BLaER1 treated with 17β-estradiol and CSF1 and Interleukin-3, amounts not matched to agents 10 nM and 100 nM (cell line): ENCODE results near the gene LZTS3.
"Not testable (repeated sequence)": the region's sequence is repeated elsewhere in the genome, so short reads cannot be mapped to it uniquely, and the experiment has no call there.

Source experiments
- H3K27ac ChIP-seq, 11 experiments: shearing (Covaris generic); formaldehyde crosslinking; 2 replicates each; pipeline ENCODE4 v1.8.1; 2022
- H3K27me3 ChIP-seq, 11 experiments: shearing (Covaris generic); formaldehyde crosslinking; 2 replicates each; pipeline ENCODE4 v1.8.1; 2022
- H3K36me3 ChIP-seq, 11 experiments: shearing (Covaris generic); formaldehyde crosslinking; 2 replicates each; pipeline ENCODE4 v1.8.1; 2022
- H3K4me1 ChIP-seq, 10 experiments: shearing (Covaris generic); formaldehyde crosslinking; 2 replicates each; pipeline ENCODE4 v1.8.1; 2022
- H3K4me2 ChIP-seq, 11 experiments: shearing (Covaris generic); formaldehyde crosslinking; 2 replicates each; pipeline ENCODE4 v1.8.1; 2022
- H3K4me3 ChIP-seq, 10 experiments: shearing (Covaris generic); formaldehyde crosslinking; 2 replicates each; pipeline ENCODE4 v1.8.1; 2022
- H3K9ac ChIP-seq, 11 experiments: shearing (Covaris generic); formaldehyde crosslinking; 2 replicates each; pipeline ENCODE4 v1.8.1; 2022
- H3K9me3 ChIP-seq, 11 experiments: shearing (Covaris generic); formaldehyde crosslinking; replicated peaks in 1 of 11; 2 replicates each; pipeline ENCODE4 v1.8.1; 2022
- H4K20me1 ChIP-seq, 11 experiments: shearing (Covaris generic); formaldehyde crosslinking; 2 replicates each; pipeline ENCODE4 v1.8.1; 2022
- Cebpa-rat ChIP-seq, 11 experiments: shearing (Covaris generic); IDR thresholded peaks; 2 replicates each; pipeline ENCODE4 v1.8.1; 2022

LZTS3 gene

DNA sequence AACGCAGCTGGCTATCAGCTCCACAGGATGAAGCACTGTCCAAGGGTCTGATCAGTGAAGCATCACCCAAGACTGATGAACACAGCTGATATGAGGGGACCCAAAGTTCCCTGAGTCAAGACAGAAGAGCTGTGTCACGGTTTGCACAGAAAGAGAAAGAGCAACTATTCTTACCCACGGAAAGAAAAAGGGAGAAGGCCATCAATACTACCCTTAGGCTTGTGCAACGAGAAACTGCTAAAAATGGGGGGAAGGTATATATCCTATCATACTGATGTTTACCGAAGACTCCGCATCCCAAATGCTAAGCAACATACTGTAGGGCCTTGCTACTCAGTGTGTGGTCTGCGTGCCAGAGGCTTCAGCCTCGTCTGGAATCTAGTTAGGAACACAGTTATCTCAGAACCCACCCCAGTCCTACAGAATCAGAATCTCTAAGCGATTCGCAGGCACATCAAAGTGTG is 14.3 kb downstream of the LZTS3 start:
- peaks cover 48 to 56% (median 55%) of the 10 kb centered on the region in 11 experiments for H4K20me1 ChIP-seq

DNA sequence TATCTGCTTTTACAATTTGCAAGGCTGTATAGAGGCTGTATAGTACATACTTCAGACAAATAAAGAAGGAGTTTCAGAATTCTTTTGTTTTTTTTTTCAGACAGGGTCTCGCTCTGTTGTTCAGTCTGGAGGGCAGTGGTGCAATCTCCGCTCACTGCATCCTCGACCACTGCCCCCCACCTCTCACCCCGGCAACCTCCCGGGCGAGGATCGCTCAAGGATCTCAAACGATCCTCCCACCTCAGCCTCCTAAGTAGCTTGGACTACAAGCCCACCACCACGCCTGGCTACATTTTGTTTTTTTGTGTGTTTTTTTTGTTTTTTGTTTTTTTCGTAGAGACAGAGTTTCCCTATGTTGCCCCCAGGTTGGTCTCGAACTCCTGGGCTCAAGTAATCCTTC is 15.5 kb downstream of the LZTS3 start:
- Histone ChIP-seq H3K36me3 (peaks cover 21 to 40% (median 29%) of the 10 kb centered on the region in 11 experiments), H3K27me3 (no peaks in the 10 kb centered on the region), H4K20me1 (peaks cover 60 to 68% (median 67%) of the 10 kb centered on the region in 11 experiments), H3K4me2 (peak overlapping the region; percentile 93 to 100 (median 97)), H3K27ac (peak overlapping the region in 9 of 11 experiments; percentile 22 to 97 (median 90); a peak in 15 of 22 replicates), H3K9ac (peak overlapping the region; percentile 88 to 99 (median 96); a peak in 21 of 22 replicates), H3K9me3 (no peaks in the 10 kb centered on the region), H3K4me1 (peaks cover 46 to 69% (median 57%) of the 10 kb centered on the region in 10 experiments), H3K4me3 (peak overlapping the region; percentile 75 to 98 (median 84); a peak in 18 of 20 replicates)
- TF ChIP-seq Cebpa-rat (IDR thresholded peaks at IDR 0.05), result no peak

More for the DNA sequence above, 14.3 kb downstream of the LZTS3 start:
- Histone ChIP-seq H3K9ac (peak overlapping the region; percentile 88 to 99 (median 96)), H3K4me2 (peak overlapping the region; percentile 93 to 100 (median 97)), H3K27ac (peak overlapping the region; percentile 85 to 97 (median 95)), H3K4me1 (peaks cover 45 to 77% (median 64%) of the 10 kb centered on the region in 10 experiments), H3K4me3 (peak overlapping the region; percentile 75 to 98 (median 84)), H3K27me3 (no peaks in the 10 kb centered on the region), H3K36me3 (peaks cover 14 to 28% (median 19%) of the 10 kb centered on the region in 11 experiments), H3K9me3 (no peaks in the 10 kb centered on the region)
- TF ChIP-seq Cebpa-rat (IDR thresholded peaks at IDR 0.05), result no peak

DNA sequence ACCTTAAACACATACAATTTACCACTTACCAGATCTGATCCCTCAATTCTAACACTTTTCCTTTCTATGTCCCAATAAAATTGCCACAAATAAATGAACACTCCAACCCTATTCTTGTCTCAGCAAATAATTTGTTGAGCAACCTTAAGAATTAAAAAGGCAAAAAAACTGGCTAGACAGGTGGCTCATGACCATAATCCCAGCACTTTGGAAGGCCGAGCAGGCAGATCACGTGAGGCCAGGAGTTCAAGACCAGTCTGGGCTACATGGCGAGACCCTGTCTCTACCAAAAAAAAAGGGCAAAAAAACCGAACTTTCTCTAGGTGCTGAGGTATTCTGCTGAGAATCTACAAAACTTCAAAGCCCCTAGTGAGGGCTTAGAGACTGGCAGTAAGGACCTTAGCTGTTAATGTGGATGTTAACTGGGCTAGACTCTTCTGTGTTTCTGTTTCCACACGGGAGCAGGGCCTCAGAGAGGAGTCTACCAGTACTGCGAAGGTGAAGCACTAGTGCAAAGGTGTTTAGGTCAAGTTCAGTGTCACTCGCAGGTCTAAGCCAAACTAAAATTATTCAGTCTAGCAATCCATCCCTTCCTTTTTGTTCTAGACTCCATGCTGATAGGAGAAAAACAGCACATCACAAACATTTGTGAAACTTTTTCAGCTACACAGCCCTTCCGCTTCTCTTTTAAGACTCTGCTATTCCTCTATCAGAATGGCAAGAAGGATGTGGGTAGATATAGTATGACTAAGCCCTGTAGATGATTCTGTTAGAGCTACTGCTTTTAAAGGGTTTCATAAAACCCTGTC is 16.3 kb downstream of the LZTS3 start:
- H3K27ac ChIP-seq, result peak overlapping the region in 9 of 11 experiments; percentile 6 to 97 (median 90); a peak in 16 of 22 replicates
- H4K20me1 ChIP-seq, result peaks cover 68 to 76% (median 75%) of the 10 kb centered on the region in 11 experiments
- H3K27me3 ChIP-seq, result no peaks in the 10 kb centered on the region
- no peak for TF ChIP-seq Cebpa-rat (IDR thresholded peaks at IDR 0.05)
- H3K9ac ChIP-seq, result peak overlapping the region; percentile 45 to 99 (median 95); a peak in 20 of 22 replicates
- peaks cover 54 to 69% (median 59%) of the 10 kb centered on the region in 10 experiments for H3K4me1 ChIP-seq
- H3K9me3 ChIP-seq, result no peaks in the 10 kb centered on the region
- H3K4me2 ChIP-seq, result peak overlapping the region; percentile 93 to 100 (median 97)
- peak overlapping the region in 6 of 10 experiments; percentile 13 to 90 (median 82); a peak in 10 of 20 replicates for H3K4me3 ChIP-seq
- H3K36me3 ChIP-seq, result peaks cover 24 to 44% (median 35%) of the 10 kb centered on the region in 11 experiments

DNA sequence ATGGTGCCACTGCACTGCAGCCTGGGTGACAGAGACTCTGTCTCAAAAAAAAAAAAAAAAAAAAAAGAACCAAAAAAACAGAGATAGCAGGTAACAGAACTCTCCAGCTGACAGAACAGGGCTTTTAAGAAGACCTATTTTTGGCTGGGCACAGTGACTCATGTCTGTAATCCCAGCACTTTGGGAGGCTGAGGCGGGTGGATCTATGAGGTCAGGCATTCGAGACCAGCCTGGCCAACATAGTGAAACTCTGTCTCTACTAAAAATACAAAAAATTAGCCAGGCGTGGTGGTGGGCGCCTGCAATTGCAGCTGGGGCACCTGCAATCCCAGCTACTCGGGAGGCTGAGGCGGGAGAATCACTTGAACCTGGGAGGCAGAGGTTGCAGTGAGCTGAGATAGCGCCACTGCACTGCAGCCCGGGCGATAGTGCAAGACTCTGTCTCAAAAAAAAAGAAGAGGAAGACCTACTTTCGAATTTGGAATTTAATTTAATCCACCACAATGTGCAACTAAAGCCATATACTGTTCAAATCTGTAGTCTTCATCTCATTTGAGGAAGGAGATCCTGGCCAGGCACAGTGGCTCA is 21.2 kb downstream of the LZTS3 start:
- H3K27ac ChIP-seq, H3K27me3 ChIP-seq, H3K9ac ChIP-seq, H3K4me3 ChIP-seq, H3K9me3 ChIP-seq: not testable (repeated sequence)
- Histone ChIP-seq H3K4me1 (peaks cover 29 to 44% (median 33%) of the 10 kb centered on the region in 10 experiments), H3K36me3 (peaks cover 65 to 93% (median 77%) of the 10 kb centered on the region in 11 experiments), H4K20me1 (peaks cover 100% of the 10 kb centered on the region in 11 experiments), H3K4me2 (peak overlapping the region in 7 of 11 experiments; percentile 5 to 25 (median 20); a peak in 6 of 22 replicates)

DNA sequence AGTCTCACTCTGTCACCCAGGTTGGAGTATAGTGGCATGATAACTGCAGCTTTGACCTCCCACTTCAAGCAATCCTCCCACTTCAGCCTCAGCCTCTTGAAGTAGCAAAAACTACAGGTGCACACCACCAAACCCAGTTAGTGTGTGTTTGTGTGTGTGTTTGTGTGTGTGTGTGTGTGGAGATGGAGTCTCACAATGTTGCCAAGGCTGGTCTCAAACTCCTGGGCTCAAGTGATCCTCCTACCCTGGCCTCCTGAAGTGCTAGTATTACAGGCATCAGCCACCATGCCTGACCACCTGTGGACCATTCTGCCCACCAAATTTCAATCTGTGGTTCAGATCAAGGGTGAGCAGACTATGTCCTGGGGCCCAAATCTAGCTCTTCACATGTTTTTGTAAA is 22.4 kb downstream of the LZTS3 start:
- H3K9me3 ChIP-seq, result peaks cover 0 to 2% (median 0%) of the 10 kb centered on the region in 11 experiments; a peak in 4 of 22 replicates
- peaks cover 17 to 32% (median 21%) of the 10 kb centered on the region in 10 experiments for H3K4me1 ChIP-seq
- H3K9ac ChIP-seq, result no peak overlapping the region
- H4K20me1 ChIP-seq, result peaks cover 95 to 100% (median 100%) of the 10 kb centered on the region in 11 experiments
- no peak for TF ChIP-seq Cebpa-rat (IDR thresholded peaks at IDR 0.05)
- no peak overlapping the region for H3K4me3 ChIP-seq
- H3K36me3 ChIP-seq, result peaks cover 75 to 99% (median 85%) of the 10 kb centered on the region in 11 experiments
- H3K27me3 ChIP-seq, result no peaks in the 10 kb centered on the region; a peak in 1 of 22 replicates
- no peak overlapping the region for H3K27ac ChIP-seq
- H3K4me2 ChIP-seq, result no peak overlapping the region

DNA sequence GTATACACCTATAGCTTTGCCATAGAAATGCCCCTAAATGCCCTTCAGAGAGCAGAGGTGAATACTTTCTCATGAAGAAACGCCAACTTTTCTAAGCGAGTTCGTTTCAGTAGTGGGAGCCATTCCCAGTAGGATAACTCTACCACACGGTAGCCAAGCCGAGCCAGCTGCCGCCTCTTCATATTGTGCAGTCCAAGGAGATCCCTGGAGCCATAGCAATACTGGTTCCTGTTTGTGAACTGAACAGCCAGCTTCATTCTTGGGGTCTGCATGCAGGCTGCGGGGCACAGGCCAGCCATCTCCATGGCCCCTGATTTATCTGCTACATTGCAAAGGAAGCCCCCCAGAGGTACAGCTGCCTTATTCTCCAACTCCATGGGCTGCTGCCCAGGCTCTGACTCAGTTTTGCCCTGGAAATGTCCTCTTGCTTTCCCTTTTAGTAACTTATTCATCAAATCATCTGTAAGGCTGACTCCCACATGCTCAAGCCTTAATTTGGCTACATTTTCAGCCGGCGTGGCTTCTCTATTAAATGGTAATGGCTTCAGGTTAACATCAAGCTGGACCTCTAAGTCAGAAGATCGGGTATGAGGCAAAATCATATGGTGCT is 26.5 kb downstream of the LZTS3 start:
- Histone ChIP-seq H3K36me3 (peaks cover 80 to 99% (median 91%) of the 10 kb centered on the region in 11 experiments), H4K20me1 (peaks cover 69 to 100% (median 89%) of the 10 kb centered on the region in 11 experiments)

DNA sequence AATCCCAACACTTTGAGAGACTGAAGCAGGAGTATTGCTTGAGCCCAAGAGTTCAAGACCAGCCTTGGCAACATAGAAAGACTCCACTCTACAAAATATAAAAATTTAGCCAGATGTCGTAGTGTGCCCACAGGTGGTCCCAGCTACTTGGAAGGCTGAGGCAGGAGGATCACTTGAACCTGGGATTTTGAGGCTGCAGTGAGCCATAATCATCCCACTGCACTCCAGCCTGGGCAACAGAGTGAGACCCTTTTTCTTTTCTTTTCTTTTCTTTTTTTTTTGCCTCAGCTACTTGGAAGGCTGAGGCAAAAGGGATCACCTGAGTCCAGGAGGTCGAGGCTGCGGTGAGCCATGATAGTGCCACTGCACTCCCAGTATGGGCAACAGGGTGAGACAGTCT is 31.6 kb downstream of the LZTS3 start:
- Histone ChIP-seq H4K20me1 (peaks cover 45 to 100% (median 84%) of the 10 kb centered on the region in 11 experiments), H3K27ac (no peak overlapping the region)
- TF ChIP-seq Cebpa-rat (IDR thresholded peaks at IDR 0.05), result no peak

More for the DNA sequence above, 26.5 kb downstream of the LZTS3 start:
- H3K4me3 ChIP-seq, result no peak overlapping the region
- no peak overlapping the region for H3K9ac ChIP-seq
- H3K4me1 ChIP-seq, result peaks cover 0 to 3% (median 1%) of the 10 kb centered on the region in 10 experiments; a peak in 8 of 20 replicates
- H3K27me3 ChIP-seq, result no peaks in the 10 kb centered on the region; a peak in 1 of 22 replicates
- no peak for TF ChIP-seq Cebpa-rat (IDR thresholded peaks at IDR 0.05)
- H3K9me3 ChIP-seq, result peaks cover 19 to 37% (median 28%) of the 10 kb centered on the region in 11 experiments
- no peak overlapping the region for H3K4me2 ChIP-seq
- no peak overlapping the region for H3K27ac ChIP-seq

DNA sequence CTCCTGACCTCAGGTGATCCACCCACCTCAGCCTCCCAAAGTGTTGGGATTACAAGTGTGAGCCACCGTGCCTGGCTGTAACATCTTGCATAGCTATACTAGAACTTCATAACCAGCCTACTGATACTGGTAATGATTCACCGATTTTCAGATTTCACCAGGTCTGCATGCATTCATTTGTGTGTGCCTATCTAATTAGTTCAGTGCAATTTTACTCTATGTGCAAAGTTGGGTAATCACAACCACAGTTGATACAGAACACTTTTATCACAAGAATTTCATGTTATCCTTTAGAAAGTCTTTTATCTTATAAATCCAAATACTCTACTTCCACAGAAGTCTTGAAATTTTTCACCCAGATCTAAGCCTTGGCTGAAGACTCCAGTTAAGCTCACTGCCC is 35.9 kb downstream of the LZTS3 start:
- Histone ChIP-seq H3K9ac (no peak overlapping the region), H3K4me2 (no peak overlapping the region), H3K9me3 (peaks cover 0 to 2% (median 0%) of the 10 kb centered on the region in 11 experiments; a peak in 1 of 22 replicates), H3K27ac (no peak overlapping the region), H3K4me1 (peaks cover 0 to 10% (median 0%) of the 10 kb centered on the region in 10 experiments; a peak in 1 of 20 replicates), H3K27me3 (no peaks in the 10 kb centered on the region), H4K20me1 (peaks cover 35 to 100% (median 75%) of the 10 kb centered on the region in 11 experiments; a peak in 19 of 22 replicates), H3K36me3 (peaks cover 4 to 52% (median 9%) of the 10 kb centered on the region in 11 experiments; a peak in 12 of 22 replicates), H3K4me3 (no peak overlapping the region)
- no peak for TF ChIP-seq Cebpa-rat (IDR thresholded peaks at IDR 0.05)

More for the DNA sequence above, 31.6 kb downstream of the LZTS3 start:
- Histone ChIP-seq H3K27me3 (no peaks in the 10 kb centered on the region; a peak in 1 of 22 replicates), H3K9me3 (peaks cover 19 to 37% (median 28%) of the 10 kb centered on the region in 11 experiments), H3K9ac (no peak overlapping the region), H3K4me2 (no peak overlapping the region), H3K4me3 (no peak overlapping the region), H3K36me3 (peaks cover 40 to 81% (median 50%) of the 10 kb centered on the region in 11 experiments), H3K4me1 (no peaks in the 10 kb centered on the region)
